ACC112 (cell line): ENCODE measurements around the gene URB1.

Experiments
- H2AFZ ChIP-seq: fragments of 200-600 bp; sonication (generic); one replicate; pipeline ENCODE4 v1.6.0; 2017; ENCODE audit warnings: antibody characterized with exemption, low read length; ENCODE audit not compliant: unreplicated experiment
- H3K27ac ChIP-seq: fragments of 200-600 bp; sonication (generic); 2 replicates; pipeline ENCODE4 v1.5.1; 2014; ENCODE audit warnings: low read depth, mild to moderate bottlenecking, antibody characterized with exemption, low read length, moderate library complexity
- H3K27me3 ChIP-seq: fragments of 200-600 bp; sonication (generic); 2 replicates; pipeline ENCODE4 v1.6.1; 2014; ENCODE audit warnings: mild to moderate bottlenecking, antibody characterized with exemption, low read length, moderate library complexity, mixed read lengths; ENCODE audit not compliant: insufficient read depth
- H3K36me3 ChIP-seq: fragments of 200-600 bp; sonication (generic); 2 replicates; pipeline ENCODE4 v1.6.1; 2016; ENCODE audit warnings: mild to moderate bottlenecking, antibody characterized with exemption, low read length, moderate library complexity, mixed read lengths; ENCODE audit not compliant: insufficient read depth
- H3K4me1 ChIP-seq: fragments of 200-600 bp; sonication (generic); one replicate; pipeline ENCODE4 v1.6.1; 2016; ENCODE audit warnings: low read length, mixed read lengths; ENCODE audit not compliant: insufficient read depth, unreplicated experiment, control insufficient read depth
- H3K4me3 ChIP-seq: fragments of 200-600 bp; sonication (generic); 2 replicates; pipeline ENCODE4 v1.5.1; 2014; ENCODE audit warnings: mild to moderate bottlenecking, low read depth, low read length
- H3K79me2 ChIP-seq: fragments of 200-600 bp; sonication (generic); one replicate; pipeline ENCODE4 v1.6.0; 2016; ENCODE audit warnings: low read length; ENCODE audit not compliant: control insufficient read depth, unreplicated experiment, insufficient read depth

Gene URB1

DNA sequence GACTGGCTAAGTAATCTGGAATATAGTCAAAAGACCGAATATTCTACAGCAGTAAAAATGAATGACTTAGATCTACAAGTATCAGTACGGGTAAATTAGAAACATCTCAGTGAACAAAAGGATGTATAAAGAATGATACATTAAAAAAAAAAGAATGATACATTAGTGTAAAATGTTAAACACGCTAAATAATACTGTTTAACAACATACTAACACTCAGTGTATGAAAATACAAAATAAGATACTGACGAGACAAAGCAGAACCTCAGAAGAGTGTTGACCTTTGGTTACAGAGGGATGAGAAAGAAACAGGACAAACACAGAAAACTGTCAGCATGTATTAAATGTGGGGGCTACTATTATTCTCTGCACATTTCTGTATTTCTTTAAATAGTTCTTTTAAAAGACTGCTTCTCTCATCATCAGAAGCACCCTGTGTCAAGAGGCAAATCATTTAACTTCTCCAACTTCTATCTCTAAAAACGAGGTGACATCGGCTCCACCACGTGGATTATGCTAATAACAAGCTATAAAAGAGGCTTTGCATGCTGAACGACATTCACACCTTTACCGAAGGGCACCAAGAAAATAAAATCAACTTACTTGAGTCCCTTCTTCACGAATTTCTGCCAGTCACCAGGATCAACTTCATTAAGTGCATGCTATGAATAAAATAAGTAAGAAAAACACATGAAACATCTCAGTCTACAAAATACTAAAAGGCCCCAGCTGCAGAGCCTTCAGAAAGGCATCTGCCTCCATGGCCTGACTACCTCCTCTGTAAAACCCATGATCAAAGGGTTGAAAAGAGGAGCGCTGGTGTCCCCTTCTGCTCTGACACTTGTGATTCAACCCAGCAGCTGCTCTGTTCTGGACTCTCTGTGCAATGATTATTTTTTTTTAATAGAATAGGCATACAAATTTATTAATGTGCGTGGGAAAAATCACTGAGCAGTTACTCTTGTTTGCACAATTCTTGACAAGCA is 51.7 kb downstream of the URB1 start:
- H3K79me2 ChIP-seq, result peaks cover 2% of the 10 kb centered on the region
- H3K27ac ChIP-seq, result no peak overlapping the region; the same call in 1 of the 2 replicates
- H3K4me1 ChIP-seq, result peaks cover 10% of the 10 kb centered on the region
- no peak overlapping the region for H2AFZ ChIP-seq
- no peaks in the 10 kb centered on the region for H3K27me3 ChIP-seq
- no peak overlapping the region for H3K4me3 ChIP-seq
- H3K36me3 ChIP-seq, result peaks cover 57% of the 10 kb centered on the region

DNA sequence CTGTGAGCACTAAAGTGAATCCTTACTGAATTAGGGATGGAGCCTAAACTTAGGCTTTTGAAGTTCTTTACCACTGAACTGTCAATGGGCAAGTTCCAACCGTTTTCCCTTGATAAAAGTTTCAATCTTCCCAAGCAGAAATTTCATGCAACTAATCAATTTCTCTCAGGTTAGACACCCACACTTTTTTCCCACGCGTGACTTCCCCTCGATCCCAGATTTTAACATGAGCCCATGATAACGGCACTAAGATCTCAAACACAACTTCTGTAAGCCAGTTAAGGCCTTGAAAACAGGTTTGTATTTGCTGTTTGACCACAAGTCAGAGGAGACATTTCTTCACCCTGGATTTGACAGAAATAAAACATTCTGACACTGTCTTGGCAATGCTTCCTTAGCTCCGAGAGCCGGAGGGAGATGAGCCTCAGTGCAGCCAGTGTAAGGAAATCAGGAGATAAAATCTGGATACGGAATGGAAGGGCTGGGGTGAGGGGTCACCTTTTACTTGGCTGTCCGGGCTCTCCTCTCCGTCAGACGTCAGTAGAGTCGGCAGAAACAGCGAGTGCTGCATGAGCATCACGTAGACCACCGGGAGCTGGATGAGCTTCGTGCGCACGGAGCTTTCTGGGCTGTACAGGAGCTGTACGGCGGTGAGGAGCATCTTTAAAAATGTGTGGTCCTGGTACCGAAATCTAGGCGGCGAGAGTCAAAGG is 54.4 kb downstream of the URB1 start:
- Histone ChIP-seq H3K27ac (no peak overlapping the region), H3K36me3 (peaks cover 36% of the 10 kb centered on the region), H3K4me1 (peaks cover 10% of the 10 kb centered on the region)

GRCh38 chr21:32337206-32337605 is 55.6 kb downstream of the URB1 start:
- no peaks in the 10 kb centered on the region for H3K27me3 ChIP-seq
- H3K36me3 ChIP-seq, result peaks cover 40% of the 10 kb centered on the region
- peaks cover 10% of the 10 kb centered on the region for H3K4me1 ChIP-seq
- H3K4me3 ChIP-seq, result no peak overlapping the region
- no peak overlapping the region for H2AFZ ChIP-seq
- H3K79me2 ChIP-seq, result no peaks in the 10 kb centered on the region
- H3K27ac ChIP-seq, result peak overlapping the region; percentile 52; the same call in 1 of the 2 replicates

More for the DNA sequence above, 54.4 kb downstream of the URB1 start:
- H3K27me3 ChIP-seq, result no peaks in the 10 kb centered on the region
- H3K4me3 ChIP-seq, result no peak overlapping the region
- no peak overlapping the region for H2AFZ ChIP-seq
- peaks cover 2% of the 10 kb centered on the region for H3K79me2 ChIP-seq

DNA sequence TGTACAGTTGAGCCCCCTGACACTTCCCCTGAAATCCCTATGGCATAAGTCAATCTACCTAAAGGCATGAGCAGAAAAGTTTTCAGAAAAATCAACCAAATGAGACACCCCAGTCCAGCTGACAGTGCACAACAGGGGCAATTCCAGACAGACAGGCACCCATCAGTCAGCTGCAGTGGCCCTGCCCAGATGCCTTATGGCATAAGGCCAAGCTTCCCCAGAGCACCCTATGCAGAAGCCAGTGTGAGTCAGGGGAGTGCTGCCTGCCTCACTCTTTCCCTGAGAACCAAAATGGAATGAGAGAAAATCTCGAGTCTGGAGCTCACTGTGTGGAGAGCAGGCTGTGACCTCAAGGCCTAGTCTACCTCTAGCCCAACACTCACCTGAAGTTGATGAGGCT is 56.1 kb downstream of the URB1 start:
- Histone ChIP-seq H3K4me1 (peaks cover 10% of the 10 kb centered on the region), H3K27ac (peak overlapping the region; percentile 52; the same call in 1 of the 2 replicates), H3K36me3 (peaks cover 40% of the 10 kb centered on the region), H3K27me3 (no peaks in the 10 kb centered on the region), H3K4me3 (no peak overlapping the region), H2AFZ (no peak overlapping the region), H3K79me2 (no peaks in the 10 kb centered on the region)

- no peak overlapping the region for H2AFZ ChIP-seq
- H3K4me3 ChIP-seq, result no peak overlapping the region
- H3K27ac ChIP-seq, result no peak overlapping the region
- H3K27me3 ChIP-seq, result no peaks in the 10 kb centered on the region
- H3K79me2 ChIP-seq, result no peaks in the 10 kb centered on the region
- H3K36me3 ChIP-seq, result peaks cover 45% of the 10 kb centered on the region
- H3K4me1 ChIP-seq, result peaks cover 15% of the 10 kb centered on the region
Observed at GRCh38 chr21:32335601-32336575, 56.9 kb downstream of the URB1 start.

GRCh38 chr21:32334980-32335531 is 57.8 kb downstream of the URB1 start:
- Histone ChIP-seq H3K4me1 (peaks cover 22% of the 10 kb centered on the region), H3K27me3 (no peaks in the 10 kb centered on the region), H3K79me2 (no peaks in the 10 kb centered on the region), H2AFZ (no peak overlapping the region), H3K27ac (no peak overlapping the region), H3K36me3 (peaks cover 44% of the 10 kb centered on the region), H3K4me3 (no peak overlapping the region)

- peaks cover 27% of the 10 kb centered on the region for H3K4me1 ChIP-seq
- H3K36me3 ChIP-seq, result peaks cover 41% of the 10 kb centered on the region
- H3K4me3 ChIP-seq, result no peak overlapping the region
- no peaks in the 10 kb centered on the region for H3K79me2 ChIP-seq
- no peak overlapping the region for H3K27ac ChIP-seq
- no peak overlapping the region for H2AFZ ChIP-seq
- no peaks in the 10 kb centered on the region for H3K27me3 ChIP-seq
Observed at GRCh38 chr21:32333953-32334673, 58.7 kb downstream of the URB1 start.

DNA sequence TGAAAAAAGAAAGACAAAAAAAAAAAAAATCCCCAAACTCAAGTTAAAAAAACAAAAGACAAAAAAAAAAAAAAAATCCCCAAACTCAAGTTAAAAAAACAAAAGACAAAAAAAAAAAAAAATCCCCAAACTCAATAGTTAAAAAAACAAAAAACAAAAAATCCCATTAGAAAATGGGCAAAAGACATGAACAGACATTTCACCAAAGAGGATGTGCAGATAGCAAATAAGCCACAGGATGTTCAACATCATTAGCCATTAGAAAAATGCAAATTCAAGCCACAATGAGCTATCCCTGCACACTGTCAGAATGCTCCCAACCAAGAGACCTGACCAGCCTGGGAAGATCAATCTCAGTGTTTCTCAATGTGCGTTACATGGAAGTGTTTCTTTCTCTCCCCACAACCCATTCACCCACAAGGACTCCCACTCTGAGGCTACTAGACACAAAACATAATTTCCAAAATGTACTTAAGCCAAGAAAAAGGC is 60.3 kb downstream of the URB1 start:
- Histone ChIP-seq H3K79me2 (peaks cover 6% of the 10 kb centered on the region), H3K4me1 (peaks cover 36% of the 10 kb centered on the region), H3K27me3 (no peaks in the 10 kb centered on the region), H3K27ac (no peak overlapping the region), H2AFZ (no peak overlapping the region), H3K4me3 (no peak overlapping the region), H3K36me3 (peaks cover 37% of the 10 kb centered on the region)

DNA sequence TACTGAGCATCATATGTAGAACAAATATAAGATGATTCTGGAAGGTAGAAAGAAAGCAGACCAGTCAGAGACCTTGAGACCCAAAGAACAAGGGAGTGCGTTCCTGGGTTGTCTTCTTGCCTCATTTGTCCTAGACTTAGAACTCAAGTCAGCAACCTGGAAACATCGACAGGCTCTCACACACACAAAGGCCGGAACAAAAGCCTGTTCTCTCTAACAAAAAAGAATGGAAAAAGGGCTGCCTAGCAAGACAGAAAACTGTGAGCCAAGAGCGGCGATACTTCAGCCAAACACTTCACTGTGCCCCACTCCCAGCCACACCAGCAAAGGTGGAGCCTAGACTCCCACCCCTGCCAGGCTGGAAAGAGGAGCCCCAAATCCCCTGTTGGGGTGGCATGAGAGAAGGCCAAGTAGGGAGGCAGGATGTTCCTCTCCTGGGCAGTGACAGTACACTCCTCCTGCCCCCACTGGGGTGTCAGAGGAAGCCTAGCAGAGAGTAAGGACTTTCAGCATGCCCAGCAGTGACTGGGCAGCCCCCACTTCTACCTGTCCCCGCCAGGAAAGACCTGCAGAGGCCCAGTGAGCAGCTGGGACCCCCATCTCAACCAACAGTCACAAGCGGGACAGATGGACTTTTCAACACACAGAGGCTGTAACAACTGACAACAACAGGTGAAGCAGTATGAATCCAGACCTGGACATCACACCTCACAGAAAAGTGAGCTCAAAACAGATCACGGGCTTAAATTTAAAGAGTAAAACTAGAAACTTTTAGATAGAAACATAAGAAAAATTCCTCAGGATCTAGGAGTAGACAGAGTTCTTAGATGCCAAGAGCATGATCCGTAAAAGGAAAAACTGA is 61.1 kb downstream of the URB1 start:
- peaks cover 32% of the 10 kb centered on the region for H3K4me1 ChIP-seq
- no peaks in the 10 kb centered on the region for H3K27me3 ChIP-seq
- H3K27ac ChIP-seq, result no peak overlapping the region
- H2AFZ ChIP-seq, result no peak overlapping the region
- peaks cover 6% of the 10 kb centered on the region for H3K79me2 ChIP-seq
- H3K36me3 ChIP-seq, result peaks cover 43% of the 10 kb centered on the region
- H3K4me3 ChIP-seq, result no peak overlapping the region
